Right lobe of liver (tissue), 4 donors: ENCODE data around the gene PARD6G.

Experiments
- POLR2A ChIP-seq: fragments of 450-650 bp; IDR thresholded peaks from one replicate; pipeline ENCODE4 v1.6.1; 2017; ENCODE audit warnings: antibody characterized with exemption, mild to moderate bottlenecking
- TF ChIP-seq, protein P1 (sequence below), 4 donors: fragments of 200-600 bp in 3 of 4; fragments of 450-650 bp in 1 of 4; IDR thresholded peaks; one replicate each; pipeline versions ENCODE4 v1.5.1 to v1.8.0; 2016 to 2022; ENCODE audit warnings: antibody characterized with exemption in 4 of 4, mild to moderate bottlenecking in 2 of 4
- donor health status: DM: no; HTN: no; CAD: no.
- donor health status: DM: no; HTN: no; CAD: no.
- donor health status: DM: no; HTN: yes; CAD: no.

DNA sequence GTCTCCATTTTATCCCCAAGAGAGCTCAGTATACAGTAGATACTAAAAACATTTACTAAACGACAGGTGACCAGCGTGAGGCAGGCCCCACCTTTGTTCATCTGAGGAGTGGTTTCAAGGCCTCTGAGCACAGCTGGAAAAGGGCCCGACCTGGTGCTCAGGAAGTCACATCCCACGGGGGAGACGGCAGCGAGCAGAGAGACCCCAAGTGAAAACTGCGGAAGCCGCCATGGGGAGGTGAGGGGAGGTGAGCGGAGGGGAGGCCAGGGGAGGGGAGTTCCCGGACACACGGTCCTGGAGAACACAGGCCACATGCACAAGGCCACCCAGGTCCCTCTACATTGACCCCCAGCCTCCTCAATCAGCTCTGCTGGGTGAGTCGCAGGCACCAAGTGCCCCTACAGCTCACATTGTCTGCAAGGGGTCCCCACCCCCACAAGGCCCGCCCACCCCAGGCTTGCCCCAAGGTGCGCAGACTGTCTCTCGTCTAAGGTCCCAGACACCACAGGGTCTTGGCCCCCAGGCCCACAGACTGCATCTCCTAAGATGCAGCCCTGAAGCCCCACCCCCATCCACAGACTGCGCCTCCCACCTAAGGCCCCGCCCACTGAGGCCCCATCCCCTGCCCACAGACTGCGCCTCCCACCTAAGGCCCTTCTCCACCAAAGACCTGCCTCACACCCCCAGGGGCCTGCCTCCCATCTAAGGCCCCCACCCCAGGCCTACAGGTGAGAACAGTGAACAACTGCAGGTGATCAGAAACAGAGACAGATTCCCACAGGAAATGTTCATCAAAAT is 19.1 kb downstream of the PARD6G start:
- TF ChIP-seq, protein P1, sequence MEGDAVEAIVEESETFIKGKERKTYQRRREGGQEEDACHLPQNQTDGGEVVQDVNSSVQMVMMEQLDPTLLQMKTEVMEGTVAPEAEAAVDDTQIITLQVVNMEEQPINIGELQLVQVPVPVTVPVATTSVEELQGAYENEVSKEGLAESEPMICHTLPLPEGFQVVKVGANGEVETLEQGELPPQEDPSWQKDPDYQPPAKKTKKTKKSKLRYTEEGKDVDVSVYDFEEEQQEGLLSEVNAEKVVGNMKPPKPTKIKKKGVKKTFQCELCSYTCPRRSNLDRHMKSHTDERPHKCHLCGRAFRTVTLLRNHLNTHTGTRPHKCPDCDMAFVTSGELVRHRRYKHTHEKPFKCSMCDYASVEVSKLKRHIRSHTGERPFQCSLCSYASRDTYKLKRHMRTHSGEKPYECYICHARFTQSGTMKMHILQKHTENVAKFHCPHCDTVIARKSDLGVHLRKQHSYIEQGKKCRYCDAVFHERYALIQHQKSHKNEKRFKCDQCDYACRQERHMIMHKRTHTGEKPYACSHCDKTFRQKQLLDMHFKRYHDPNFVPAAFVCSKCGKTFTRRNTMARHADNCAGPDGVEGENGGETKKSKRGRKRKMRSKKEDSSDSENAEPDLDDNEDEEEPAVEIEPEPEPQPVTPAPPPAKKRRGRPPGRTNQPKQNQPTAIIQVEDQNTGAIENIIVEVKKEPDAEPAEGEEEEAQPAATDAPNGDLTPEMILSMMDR (IDR thresholded peaks at IDR 0.05), result no peak
- no peak for TF ChIP-seq POLR2A
